Raji (cell line): ENCODE data around the gene DUSP2.

Experiments
- POLR2A ChIP-seq: IDR thresholded peaks from 2 replicates; pipeline ENCODE4 v1.6.1; 2011; ENCODE audit warnings: low read depth, low read length, control low read depth; ENCODE audit not compliant: insufficient read depth

Gene DUSP2

GRCh38 chr2:96097441-96097840, 47.8 kb downstream of the DUSP2 start:
- no peak for TF ChIP-seq POLR2A

- no peak for TF ChIP-seq POLR2A
Measured at GRCh38 chr2:96095116-96095636, 50.1 kb downstream of the DUSP2 start.

GRCh38 chr2:96093528-96093927, 51.7 kb downstream of the DUSP2 start:
- no peak for TF ChIP-seq POLR2A
